Motor neuron (in vitro differentiated cells): ENCODE measurements around the gene TLX1. TPM values are rescaled to one million over a fixed set of nuclear protein-coding genes. Genes with fewer than 3 reads are reported as not detected.

Experiments used
- ATAC-seq, 8 experiments: fragments of 200-7000 bp; cut with Tn5 transposase; replicated peaks in 6 of 8; 2 replicates each; pipeline ENCODE4 v1.8.0; 2021; ENCODE audit warnings: mild to moderate bottlenecking in 8 of 8, moderate library complexity in 8 of 8
- H3K27ac ChIP-seq, 2 donors: fragments of 250-450 bp; sonication (Bioruptor Pico); 2 replicates each; pipeline ENCODE4 v1.9.0; 2021; ENCODE audit warnings: antibody characterized with exemption in 2 of 2, mild to moderate bottlenecking in 2 of 2, moderate library complexity in 1 of 2
- H3K4me1 ChIP-seq, 2 donors: fragments of 250-450 bp; sonication (Bioruptor Pico); replicated peaks in 1 of 2; 2 replicates each; pipeline ENCODE4 v1.6.1; 2021; ENCODE audit warnings: antibody characterized with exemption in 2 of 2, mild to moderate bottlenecking in 2 of 2, moderate library complexity in 1 of 2
- H3K4me3 ChIP-seq, 5 donors: fragments of 250-450 bp; sonication (Bioruptor Pico); 2 replicates each; pipeline ENCODE4 v1.9.0; 2021; ENCODE audit warnings: antibody characterized with exemption in 5 of 5, mild to moderate bottlenecking in 5 of 5, moderate library complexity in 4 of 5
- WGBS, 10 experiments: fragments of 450-650 bp; shearing (Covaris generic); methylation state at CpG; one replicate each; pipeline ENCODE4 v1.0.0; 2022; 5-methylcytosine and 5-hydroxymethylcytosine counted together
- in situ Hi-C, 9 experiments: fragments of 400-800 bp; cut with MboI; loops; one replicate each; pipeline ENCODE4 v1.15.0; 2021; ENCODE audit warnings: low sequenced_read_pairs in 9 of 9, low pct_unique_long_range_greater_than_20kb in 2 of 9; ENCODE audit not compliant: unreplicated experiment in 9 of 9
- total RNA-seq, 8 experiments: library from RNA; unstranded; fragments of 300-600 nt; gene quantifications; 2 replicates each; pipeline versions ENCODE4 v1.2.3 to v1.2.4, GENCODE V29; 2022

The TLX1 gene
- under 1 TPM in 5 of 8 experiments, not detected in 3; 0.05 to 0.66 (median 0.45) TPM for total RNA-seq

DNA sequence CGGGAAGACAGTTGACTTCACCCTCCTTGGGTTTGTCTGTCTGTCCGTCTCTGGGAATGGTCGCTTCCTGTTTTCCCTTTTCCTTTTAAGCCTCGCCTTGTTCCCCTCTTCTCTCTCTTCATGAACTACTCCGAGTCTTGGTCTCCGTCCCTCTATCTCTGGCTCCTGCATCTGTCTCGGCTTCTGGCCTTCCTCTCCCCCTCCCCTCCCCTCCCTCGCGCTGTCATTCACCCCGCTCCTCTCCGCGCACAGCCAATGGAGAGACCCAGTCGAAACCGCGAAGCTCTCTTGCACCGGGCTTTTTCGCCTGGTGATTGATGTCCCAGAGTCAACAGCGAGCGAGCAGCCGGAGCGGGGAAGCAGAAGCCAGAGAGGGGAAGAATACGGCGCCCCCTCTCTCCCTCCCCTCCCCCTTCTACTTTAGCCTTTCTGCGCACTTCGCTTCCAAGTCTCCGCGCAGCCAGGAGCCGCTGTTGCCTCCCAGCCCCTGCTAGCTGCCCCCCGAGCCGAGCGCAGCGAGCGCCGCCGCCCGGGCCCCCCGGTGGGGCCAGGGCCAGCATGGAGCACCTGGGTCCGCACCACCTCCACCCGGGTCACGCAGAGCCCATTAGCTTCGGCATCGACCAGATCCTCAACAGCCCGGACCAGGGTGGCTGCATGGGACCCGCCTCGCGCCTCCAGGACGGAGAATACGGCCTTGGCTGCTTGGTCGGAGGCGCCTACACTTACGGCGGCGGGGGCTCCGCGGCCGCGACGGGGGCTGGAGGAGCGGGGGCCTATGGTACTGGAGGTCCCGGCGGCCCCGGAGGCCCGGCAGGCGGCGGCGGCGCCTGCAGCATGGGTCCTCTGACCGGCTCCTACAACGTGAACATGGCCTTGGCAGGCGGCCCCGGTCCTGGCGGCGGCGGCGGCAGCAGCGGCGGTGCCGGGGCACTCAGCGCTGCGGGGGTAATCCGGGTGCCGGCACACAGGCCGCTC, at the start of gene TLX1:
Gene TLX1, plus strand, starts transcription at position 317 of the 978 bp plus-strand sequence. Its CDS starts 242 bp downstream, at position 559.
- no peak within 1 kb of the TSS for H3K27ac ChIP-seq
- H3K4me3 ChIP-seq: peak within 1 kb of the TSS; percentile 4 to 31 (median 23)
- 0 to 40% (median 0%) methylated on average over 2 to 5 of the region's 83 CpGs; no CpG with 5 or more reads in 6 of the 10 experiments for WGBS, 10 experiments
- peaks cover 3 to 6% of the 10 kb centered on the region in 2 donors for H3K4me1 ChIP-seq
- peak in 7 of 8 experiments; percentile 44 to 84 (median 78) for ATAC-seq
- in situ Hi-C loops: no loop called here

DNA sequence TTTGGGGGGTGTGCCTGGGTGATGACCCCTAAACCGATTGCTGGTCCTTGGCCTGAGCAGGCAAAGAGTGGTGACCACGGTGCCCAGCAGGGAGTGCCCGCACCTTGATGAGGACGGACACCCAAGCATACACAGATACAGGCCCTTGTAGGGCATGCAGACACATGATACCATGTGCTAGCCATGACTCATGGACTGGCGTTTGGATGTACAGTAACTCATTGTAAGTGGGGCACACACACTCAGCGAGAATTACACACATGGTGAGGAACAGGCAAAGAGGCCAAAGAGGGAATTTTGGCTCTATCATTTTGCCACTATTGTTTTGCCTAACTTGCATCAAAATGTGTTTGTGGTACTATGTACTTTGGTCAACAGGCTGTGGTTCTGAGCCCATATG, 45.3 kb upstream of the TLX1 start:
- ATAC-seq: peak in 2 of 8 experiments; percentile 36 to 45
- in situ Hi-C loops: no loop called here
- WGBS, 10 experiments: 0 to 72% (median 52%) methylated on average over 1 to 5 of the region's 6 CpGs; no CpG with 5 or more reads in 5 of the 10 experiments

DNA sequence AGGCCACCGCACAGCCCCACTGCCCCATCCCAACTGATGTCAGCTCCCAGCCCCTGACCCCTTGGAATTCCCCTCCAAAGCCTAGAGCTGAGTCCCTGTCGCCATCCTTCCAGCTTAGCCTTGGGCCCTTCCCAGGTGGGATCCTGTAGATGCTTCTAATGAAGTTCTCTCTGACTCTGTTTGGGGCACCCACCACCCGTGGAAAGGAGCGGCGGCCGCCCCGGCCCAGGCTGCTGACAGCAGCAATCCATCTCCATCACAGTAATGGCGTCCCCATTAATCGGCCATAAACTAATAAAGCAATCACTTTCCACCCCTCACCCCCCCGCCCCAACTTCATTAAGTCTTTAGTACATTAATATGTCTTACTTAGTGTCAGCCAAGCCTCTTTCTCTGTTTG, 43.7 kb upstream of the TLX1 start:
- H3K4me1 ChIP-seq: no peaks in the 10 kb centered on the region
- peak in 1 of 8 experiments; percentile 42 for ATAC-seq
- in situ Hi-C loops: no loop called here
- WGBS, 10 experiments: 44 to 85% methylated on average over 3 to 5 of the region's 10 CpGs; no CpG with 5 or more reads in 8 of the 10 experiments
- H3K4me3 ChIP-seq: no peak overlapping the region
- no peak overlapping the region for H3K27ac ChIP-seq

More for the DNA sequence above, 45.3 kb upstream of the TLX1 start:
- Histone ChIP-seq H3K4me1 (no peaks in the 10 kb centered on the region), H3K27ac (no peak overlapping the region), H3K4me3 (no peak overlapping the region)

DNA sequence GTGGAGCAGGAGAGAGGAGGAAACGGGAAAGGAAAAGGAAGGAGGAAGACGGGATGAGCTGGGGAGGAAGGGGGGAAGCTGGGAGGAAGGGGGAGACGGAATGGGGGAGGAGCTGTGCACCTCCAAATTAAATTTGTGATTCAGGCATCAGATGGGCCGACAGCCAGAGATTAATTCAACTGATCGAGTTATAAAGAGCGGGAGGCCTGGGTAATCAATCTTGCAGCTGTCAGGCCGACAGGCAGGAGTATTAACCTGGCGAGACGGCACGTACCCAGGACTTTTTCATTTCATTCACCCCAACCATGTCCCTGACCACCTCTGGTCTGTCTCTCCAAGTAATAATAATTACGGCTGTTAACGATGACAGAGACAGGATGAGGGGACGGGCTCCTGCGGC, 43.1 kb upstream of the TLX1 start:
- no peaks in the 10 kb centered on the region for H3K4me1 ChIP-seq
- 16 to 60% (median 44%) methylated on average over 2 to 9 of the region's 14 CpGs; no CpG with 5 or more reads in 7 of the 10 experiments for WGBS, 10 experiments
- in situ Hi-C loops: no loop called here
- ATAC-seq: peak in 1 of 8 experiments; percentile 36
- H3K4me3 ChIP-seq: no peak overlapping the region
- H3K27ac ChIP-seq: no peak overlapping the region

DNA sequence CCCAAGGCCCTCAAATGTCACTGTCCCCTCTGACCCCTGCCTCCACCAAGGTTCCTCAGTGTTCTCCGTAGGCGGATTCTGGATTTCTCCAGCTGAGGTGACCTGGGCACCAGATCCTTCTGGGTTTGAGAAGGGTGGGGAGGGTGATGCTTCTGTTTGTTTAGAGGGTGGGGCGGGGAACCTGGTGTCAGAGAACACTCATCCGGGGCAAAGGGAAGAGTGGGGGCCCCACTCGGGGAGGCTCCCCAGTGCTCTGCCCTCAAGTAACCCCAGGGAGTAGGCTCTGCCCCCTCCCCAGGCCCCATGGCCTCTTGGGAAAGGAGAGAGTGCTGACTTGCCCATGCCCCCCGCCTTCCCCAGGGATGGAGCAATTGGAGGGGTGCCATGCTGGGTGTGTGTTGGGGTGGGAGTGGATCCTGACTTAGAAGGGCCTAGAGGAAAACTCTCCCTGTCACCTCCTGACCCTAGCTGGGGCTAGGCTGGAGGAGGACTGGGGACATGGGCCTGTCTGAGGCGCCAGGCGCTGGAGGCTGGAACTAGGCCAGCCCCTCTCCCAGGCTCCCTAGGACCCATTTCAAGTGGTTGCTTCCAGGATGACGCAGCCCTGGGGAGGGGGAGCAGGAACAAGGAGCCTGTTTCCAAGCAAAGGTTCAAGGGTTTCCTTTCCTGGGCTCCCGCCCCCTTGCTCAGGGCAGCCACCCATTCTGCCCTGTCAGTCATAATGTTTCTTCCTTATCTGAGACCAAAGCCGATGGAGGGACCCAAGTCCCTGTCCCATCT, 41.4 kb upstream of the TLX1 start:
- no peak overlapping the region for H3K4me3 ChIP-seq
- H3K27ac ChIP-seq: no peak overlapping the region
- WGBS, 10 experiments: 40 to 100% (median 82%) methylated on average over 1 to 2 of the region's 11 CpGs; no CpG with 5 or more reads in 4 of the 10 experiments
- peak in 2 of 8 experiments; percentile 16 to 28 for ATAC-seq
- in situ Hi-C loops: no loop called here
- H3K4me1 ChIP-seq: peaks cover 9 to 17% of the 10 kb centered on the region in 2 donors

DNA sequence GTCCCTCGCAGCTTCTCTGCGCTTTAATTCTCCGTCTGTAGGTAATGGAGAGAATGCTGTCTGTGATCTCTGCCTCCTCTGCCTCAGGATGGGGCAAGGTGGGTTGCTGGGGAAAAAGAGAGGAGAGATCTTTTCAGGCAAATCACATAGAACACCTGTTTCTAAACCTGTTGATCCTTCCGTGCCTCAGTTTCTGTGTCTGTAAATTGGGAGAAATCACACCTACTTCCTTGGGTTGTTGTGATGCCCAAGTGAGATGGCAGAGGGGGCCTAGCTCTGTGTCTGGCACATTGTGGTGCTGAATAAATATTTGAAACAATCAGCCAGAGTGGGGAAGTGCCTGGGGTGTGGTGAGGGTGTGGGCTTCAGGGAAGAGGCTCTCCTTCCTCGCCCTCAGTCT, 40.5 kb upstream of the TLX1 start:
- in situ Hi-C loops: no loop called here
- H3K4me1 ChIP-seq: peaks cover 17 to 26% of the 10 kb centered on the region in 2 donors
- no peak for ATAC-seq
- H3K27ac ChIP-seq: no peak overlapping the region
- WGBS, 10 experiments: 40 to 100% (median 91%) methylated on average over 1 to 5 of the region's 5 CpGs; no CpG with 5 or more reads in 3 of the 10 experiments
- no peak overlapping the region for H3K4me3 ChIP-seq

DNA sequence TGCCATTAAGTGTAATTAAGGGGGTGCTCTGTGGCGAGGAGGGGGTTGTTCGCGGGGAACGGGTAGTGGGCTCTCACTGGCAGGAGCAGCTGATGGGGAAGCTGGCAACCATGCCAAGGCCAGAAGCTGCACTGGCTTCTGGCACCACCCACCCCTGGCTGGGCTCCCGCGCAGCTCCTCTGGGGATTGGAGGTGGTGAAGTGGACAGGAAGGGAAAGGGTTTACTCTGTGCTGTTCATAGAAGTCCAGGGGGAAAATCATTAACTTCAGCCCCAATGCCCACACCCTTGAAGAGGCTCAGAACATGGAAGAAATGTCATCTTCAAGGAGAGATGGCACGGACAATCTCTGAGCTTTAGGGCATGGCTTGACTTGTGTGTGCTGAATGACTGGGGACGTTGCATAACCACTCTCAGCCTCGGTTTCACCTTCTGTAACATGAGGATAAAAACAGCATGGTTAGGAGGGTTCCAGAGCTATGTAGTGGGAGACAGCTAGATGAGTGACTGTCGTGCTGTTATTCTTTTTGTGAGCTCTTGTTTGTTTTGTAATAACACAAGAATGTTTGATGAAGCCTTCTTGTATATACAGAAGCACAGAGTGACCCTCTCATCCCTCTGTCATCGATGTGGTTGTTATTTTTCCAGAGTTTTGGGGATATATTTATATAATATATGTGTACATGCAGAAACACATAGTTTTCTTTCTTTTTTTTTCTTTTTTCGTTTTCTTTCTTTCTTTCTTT, 39.4 kb upstream of the TLX1 start:
- no peak overlapping the region for H3K27ac ChIP-seq
- WGBS, 10 experiments: 20 to 89% (median 50%) methylated on average over 1 to 11 of the region's 12 CpGs; no CpG with 5 or more reads in 1 of the 10 experiments
- peaks cover 17 to 26% of the 10 kb centered on the region in 2 donors for H3K4me1 ChIP-seq
- in situ Hi-C loops: no loop called here
- no peak for ATAC-seq
- H3K4me3 ChIP-seq: no peak overlapping the region

DNA sequence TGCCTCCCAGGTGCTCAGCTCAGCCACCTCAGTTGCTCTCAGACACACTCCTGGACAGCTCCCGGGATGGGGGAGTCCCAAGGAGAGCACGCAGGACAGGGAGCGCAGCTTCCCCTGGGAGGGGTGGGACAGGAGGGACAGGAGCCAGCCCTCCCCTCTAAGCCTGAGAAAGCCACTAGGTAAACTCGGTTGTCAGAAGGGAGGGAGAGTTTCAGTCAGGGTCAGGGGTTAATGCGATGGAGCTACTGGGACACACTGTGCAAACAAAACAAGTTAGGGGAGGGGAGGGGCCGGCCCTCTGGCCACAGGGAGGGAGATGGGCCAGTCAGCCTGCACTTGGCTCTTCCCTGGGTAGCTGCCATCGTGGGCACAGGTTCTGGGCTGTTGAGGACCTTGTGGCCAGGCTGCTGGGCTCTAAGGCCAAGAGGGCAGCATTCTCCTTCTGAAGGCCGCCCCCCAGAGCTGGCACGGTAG, 38.2 kb upstream of the TLX1 start:
- peak in 1 of 8 experiments; percentile 21 for ATAC-seq
- WGBS, 10 experiments: 0 to 40% (median 0%) methylated on average over 1 of the region's 9 CpGs; no CpG with 5 or more reads in 6 of the 10 experiments
- in situ Hi-C loops: no loop called here

DNA sequence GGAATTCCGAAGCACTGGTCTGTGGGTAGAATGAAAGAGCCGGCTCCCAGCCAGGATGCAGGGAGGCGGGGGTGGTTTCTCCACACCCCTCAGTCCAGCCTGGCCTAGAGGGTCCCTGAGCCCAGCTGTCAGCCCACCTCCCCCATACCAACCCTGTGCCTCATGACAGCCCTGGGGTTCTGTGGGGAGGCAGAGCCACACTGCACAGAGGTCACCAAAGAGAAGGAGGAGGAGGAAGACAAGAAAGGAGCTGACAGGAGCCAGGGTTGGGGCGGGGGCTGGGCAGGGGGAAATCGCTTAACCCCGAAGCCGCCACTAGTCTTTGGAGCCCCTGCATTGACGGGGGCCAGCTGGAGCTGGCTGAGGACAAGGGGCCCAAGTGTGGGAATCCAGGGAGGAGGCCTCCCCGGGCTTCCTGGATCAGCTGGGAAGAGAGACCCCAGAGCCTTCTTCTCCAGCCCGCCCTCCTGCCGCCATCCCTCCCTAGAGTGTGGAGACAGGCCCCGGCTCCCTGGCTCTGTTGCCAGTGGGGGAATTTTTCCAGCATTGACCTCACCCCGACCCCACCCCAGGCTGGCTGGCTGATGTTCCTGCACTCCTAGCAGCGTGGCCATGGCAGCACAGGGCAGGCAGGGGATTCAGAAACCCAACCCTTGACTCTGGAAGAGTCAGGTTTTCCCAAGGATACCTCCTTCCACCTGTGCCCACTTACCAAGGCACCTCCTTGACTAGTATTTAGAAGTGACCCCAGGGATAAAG, 36.8 kb upstream of the TLX1 start:
- Histone ChIP-seq H3K4me3 (no peak overlapping the region), H3K4me1 (peaks cover 17 to 26% of the 10 kb centered on the region in 2 donors), H3K27ac (no peak overlapping the region)
- ATAC-seq: peak in 6 of 8 experiments; percentile 9 to 57 (median 28)
- 81% methylated on average over 3 of the region's 14 CpGs; no CpG with 5 or more reads in 9 of the 10 experiments for WGBS, 10 experiments
- in situ Hi-C loops: no loop called here

More for the DNA sequence above, 38.2 kb upstream of the TLX1 start:
- Histone ChIP-seq H3K4me3 (no peak overlapping the region), H3K27ac (no peak overlapping the region), H3K4me1 (peaks cover 17 to 26% of the 10 kb centered on the region in 2 donors)

DNA sequence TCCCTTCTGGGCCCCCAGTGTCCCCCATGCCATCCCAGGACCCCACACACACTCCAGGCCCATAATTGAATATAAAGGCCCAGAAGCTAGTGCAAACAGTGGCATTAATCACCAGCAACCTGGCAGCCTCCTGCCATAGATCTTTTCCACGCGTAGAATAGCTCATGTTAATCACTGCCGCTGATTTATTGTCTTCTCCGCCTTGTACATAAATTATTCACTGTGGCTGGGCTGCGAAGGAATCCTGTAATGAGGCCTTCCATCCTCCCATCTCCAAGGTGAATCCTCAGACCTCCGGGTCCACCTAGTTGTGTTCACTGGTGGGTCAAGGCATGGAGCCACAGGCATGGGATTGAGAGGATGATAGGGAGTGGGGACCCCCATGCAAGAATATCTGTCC, 36.1 kb upstream of the TLX1 start:
- 0 to 38% (median 6%) methylated on average over 2 to 5 of the region's 6 CpGs; no CpG with 5 or more reads in 7 of the 10 experiments for WGBS, 10 experiments
- ATAC-seq: peak; percentile 33 to 86 (median 62)
- no peak overlapping the region for H3K27ac ChIP-seq
- in situ Hi-C loops: no loop called here
- no peak overlapping the region for H3K4me3 ChIP-seq
- H3K4me1 ChIP-seq: peaks cover 17 to 26% of the 10 kb centered on the region in 2 donors

DNA sequence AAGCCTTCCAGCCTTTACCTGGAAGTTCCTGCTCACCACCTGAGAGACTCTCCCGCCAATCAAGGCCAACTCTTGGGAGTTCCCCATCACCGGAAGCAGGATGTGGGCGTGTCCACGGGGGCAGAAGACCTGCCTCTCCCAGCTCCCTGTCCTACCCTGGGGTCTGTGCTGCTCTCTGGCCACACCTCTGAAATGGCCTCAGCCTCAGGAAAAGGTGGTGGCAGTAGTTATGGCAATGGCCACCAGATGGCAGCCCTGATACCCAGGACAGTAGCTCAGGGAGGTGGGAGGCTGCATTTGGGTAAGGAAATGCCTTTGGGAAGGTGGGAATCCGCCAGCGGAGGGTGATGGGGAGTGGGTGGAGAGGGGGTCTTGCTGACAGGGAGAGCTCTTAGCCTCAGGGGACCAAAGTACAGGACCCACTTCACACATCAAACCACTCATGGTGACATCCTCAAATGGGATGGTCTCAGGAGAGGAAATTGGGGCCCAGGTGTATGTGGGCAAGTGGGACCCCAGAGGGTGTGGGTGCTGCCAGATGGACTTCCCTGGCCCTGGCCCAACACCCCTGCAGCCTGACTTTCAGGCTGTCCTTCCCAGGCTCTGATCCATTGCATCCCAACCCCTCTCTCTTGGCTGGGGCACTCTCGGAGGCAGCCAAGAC, 35.4 kb upstream of the TLX1 start:
- peak; percentile 49 to 94 (median 66) for ATAC-seq
- peaks cover 17 to 26% of the 10 kb centered on the region in 2 donors for H3K4me1 ChIP-seq
- in situ Hi-C loops: no loop called here
- H3K27ac ChIP-seq: no peak overlapping the region
- WGBS, 10 experiments: 0 to 11% (median 5%) methylated on average over 2 to 4 of the region's 7 CpGs; no CpG with 5 or more reads in 7 of the 10 experiments
- H3K4me3 ChIP-seq: no peak overlapping the region
